Esophagus muscularis mucosa (tissue), 4 donors: ENCODE data around the gene ADAMTS2. TPM values are rescaled to one million over a fixed set of nuclear protein-coding genes. Genes with fewer than 3 reads are reported as not detected.

ENCODE experiments used
- DNase-seq: peaks from one replicate; pipeline ENCODE4 v3.0.0-alpha.2; 2017; ENCODE audit errors: extremely low spot score
- H3K27ac ChIP-seq, 4 donors: fragments of 200-600 bp; sonication (generic); replicated peaks in 1 of 4; 1 replicate in 3 of 4; 2 replicates in 1 of 4; pipeline ENCODE4 v1.5.1; 2016 to 2019; ENCODE audit warnings: mild to moderate bottlenecking in 1 of 4
- H3K27me3 ChIP-seq, 4 donors: fragments of 200-600 bp; sonication (generic); one replicate each; pipeline versions ENCODE4 v1.5.1 to v1.6.0; 2016 to 2019
- H3K36me3 ChIP-seq, 4 donors: fragments of 200-600 bp; sonication (generic); one replicate each; pipeline ENCODE4 v1.5.1; 2016 to 2019
- H3K4me1 ChIP-seq, 4 donors: fragments of 200-600 bp; sonication (generic); one replicate each; pipeline ENCODE4 v1.5.1; 2016 to 2019
- H3K4me3 ChIP-seq, 4 donors: fragments of 200-600 bp; sonication (generic); 1 replicate in 2 of 4; 2 replicates in 2 of 4; pipeline ENCODE4 v1.5.1; 2016 to 2019; ENCODE audit warnings: mild to moderate bottlenecking in 4 of 4, moderate library complexity in 1 of 4
- H3K9me3 ChIP-seq, 4 donors: fragments of 200-600 bp; sonication (generic); 1 replicate in 3 of 4; 2 replicates in 1 of 4; pipeline ENCODE4 v1.5.1; 2016 to 2019
- EP300 ChIP-seq: sonication (generic); formaldehyde crosslinking; IDR thresholded peaks from one replicate; pipeline ENCODE4 v1.6.1; 2017; ENCODE audit warnings: antibody characterized with exemption
- POLR2A ChIP-seq: fragments of 450-650 bp; IDR thresholded peaks from one replicate; pipeline ENCODE4 v1.6.1; 2017; ENCODE audit warnings: antibody characterized with exemption, moderate library complexity, mild to moderate bottlenecking, low read depth
- POLR2AphosphoS5 ChIP-seq, 2 donors: sonication (generic); formaldehyde crosslinking; IDR thresholded peaks; one replicate each; pipeline ENCODE4 v1.6.1; 2017; ENCODE audit warnings: antibody characterized with exemption in 2 of 2
- WGBS: methylation state at CpG from one replicate; pipeline ENCODE4 v1.1.5; 2018; 5-methylcytosine and 5-hydroxymethylcytosine counted together
- intact Hi-C: fragments of 100-400 bp; cut with DNase I; formaldehyde crosslinking; loops from one replicate; pipeline ENCODE4 v1.15.1; 2023
- total RNA-seq, 4 donors: library from RNA; depleted of rRNA; stranded (reverse); fragments of >200 nt; gene quantifications; one replicate each; pipeline versions ENCODE4 v1.1.0 to v1.2.1, GENCODE V29; 2016
- TF ChIP-seq, protein P1 (sequence below), 3 experiments: fragments of 200-600 bp in 2 of 3; fragments of 450-650 bp in 1 of 3; sonication (generic) in 2 of 3; IDR thresholded peaks; one replicate each; pipeline ENCODE4 v1.5.1; 2017 to 2019; ENCODE audit warnings: antibody characterized with exemption in 3 of 3, mild to moderate bottlenecking in 2 of 3, moderate library complexity in 1 of 3

ADAMTS2 gene
- total RNA-seq, 4 donors from 2014 or later = 17.8 to 31.8 (median 21.4) TPM

DNA sequence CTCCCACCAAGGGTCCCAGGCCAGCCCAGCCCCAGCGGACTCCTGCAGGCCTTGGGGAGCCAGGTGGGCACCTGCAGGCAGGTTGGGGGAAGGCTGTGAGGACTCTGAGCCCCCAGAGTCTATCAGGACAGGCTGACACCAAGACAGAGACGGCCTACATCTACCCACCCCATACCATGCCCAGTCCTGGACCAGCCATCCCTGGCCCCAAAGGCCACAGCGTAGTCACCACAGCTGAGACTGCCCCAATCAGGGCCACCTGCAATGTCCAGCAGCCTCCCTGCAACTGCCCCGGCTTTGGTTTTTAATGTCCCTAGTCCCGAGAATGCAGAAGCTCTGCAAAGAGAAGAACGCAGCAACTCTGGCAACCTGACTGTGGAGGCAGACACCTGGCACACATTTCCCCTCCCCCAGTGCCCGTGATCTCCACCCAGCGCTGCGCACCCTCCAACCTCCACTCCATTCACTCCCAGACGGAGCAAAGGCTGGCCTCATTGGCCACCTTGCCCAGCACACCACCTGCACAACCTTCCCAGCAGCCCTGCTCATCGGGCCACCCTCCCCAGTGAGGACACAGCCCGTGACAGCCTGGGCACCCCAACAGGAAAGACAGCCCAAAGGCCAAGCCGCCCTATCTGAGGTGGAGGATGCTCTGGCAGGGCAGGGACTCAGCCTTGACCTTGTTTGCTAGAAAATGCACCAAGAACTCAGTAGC lies 14.9 kb downstream of the ADAMTS2 start:
- Histone ChIP-seq H3K4me3 (no peak overlapping the region), H3K27me3 (peaks cover 0 to 3% (median 0%) of the 10 kb centered on the region in 4 donors), H3K9me3 (no peaks in the 10 kb centered on the region), H3K36me3 (no peaks in the 10 kb centered on the region), H3K4me1 (peaks cover 0 to 24% (median 20%) of the 10 kb centered on the region in 4 donors), H3K27ac (no peak overlapping the region)
- DNase-seq = no peak
- 79% methylated on average over 12 of the region's 13 CpGs for WGBS
- intact Hi-C loops = no loop called here
- TF ChIP-seq POLR2AphosphoS5 (IDR thresholded peaks at IDR 0.05) (no peak), POLR2A (no peak), EP300 (no peak)
- TF ChIP-seq, protein P1, sequence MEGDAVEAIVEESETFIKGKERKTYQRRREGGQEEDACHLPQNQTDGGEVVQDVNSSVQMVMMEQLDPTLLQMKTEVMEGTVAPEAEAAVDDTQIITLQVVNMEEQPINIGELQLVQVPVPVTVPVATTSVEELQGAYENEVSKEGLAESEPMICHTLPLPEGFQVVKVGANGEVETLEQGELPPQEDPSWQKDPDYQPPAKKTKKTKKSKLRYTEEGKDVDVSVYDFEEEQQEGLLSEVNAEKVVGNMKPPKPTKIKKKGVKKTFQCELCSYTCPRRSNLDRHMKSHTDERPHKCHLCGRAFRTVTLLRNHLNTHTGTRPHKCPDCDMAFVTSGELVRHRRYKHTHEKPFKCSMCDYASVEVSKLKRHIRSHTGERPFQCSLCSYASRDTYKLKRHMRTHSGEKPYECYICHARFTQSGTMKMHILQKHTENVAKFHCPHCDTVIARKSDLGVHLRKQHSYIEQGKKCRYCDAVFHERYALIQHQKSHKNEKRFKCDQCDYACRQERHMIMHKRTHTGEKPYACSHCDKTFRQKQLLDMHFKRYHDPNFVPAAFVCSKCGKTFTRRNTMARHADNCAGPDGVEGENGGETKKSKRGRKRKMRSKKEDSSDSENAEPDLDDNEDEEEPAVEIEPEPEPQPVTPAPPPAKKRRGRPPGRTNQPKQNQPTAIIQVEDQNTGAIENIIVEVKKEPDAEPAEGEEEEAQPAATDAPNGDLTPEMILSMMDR (IDR thresholded peaks at IDR 0.05) = no peak

DNA sequence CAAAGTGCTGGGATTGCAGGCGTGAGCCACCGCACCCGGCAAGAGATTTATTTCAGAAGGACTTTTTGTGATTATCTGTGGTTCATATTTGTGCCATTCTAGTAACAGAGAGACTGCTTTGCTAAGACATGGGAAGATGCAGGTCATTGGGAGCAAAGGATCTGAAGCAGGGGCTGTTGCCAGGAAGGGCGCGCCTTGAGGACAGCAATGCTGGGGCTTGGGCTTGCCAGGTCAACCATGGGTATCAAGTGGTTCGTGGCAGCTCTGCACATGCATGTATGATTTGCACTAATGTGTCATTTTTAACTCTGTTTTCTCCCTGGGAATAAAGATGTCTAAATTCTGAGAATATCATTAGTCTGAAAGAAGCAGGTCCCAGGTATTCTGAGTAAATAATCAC lies 17.0 kb downstream of the ADAMTS2 start:
- no peak for DNase-seq
- no peaks in the 10 kb centered on the region for H3K9me3 ChIP-seq
- H3K27ac ChIP-seq = no peak overlapping the region
- no peaks in the 10 kb centered on the region for H3K36me3 ChIP-seq
- intact Hi-C loops = no loop called here
- 96% methylated on average over 6 of the region's 6 CpGs for WGBS
- no peak for TF ChIP-seq POLR2A
- TF ChIP-seq EP300 = no peak
- no peak for TF ChIP-seq POLR2AphosphoS5 (IDR thresholded peaks at IDR 0.05)
- TF ChIP-seq, protein P1 (IDR thresholded peaks at IDR 0.05) = no peak
- peaks cover 0 to 5% (median 0%) of the 10 kb centered on the region in 4 donors for H3K27me3 ChIP-seq
- no peak overlapping the region for H3K4me3 ChIP-seq
- peaks cover 0 to 26% (median 19%) of the 10 kb centered on the region in 4 donors for H3K4me1 ChIP-seq

DNA sequence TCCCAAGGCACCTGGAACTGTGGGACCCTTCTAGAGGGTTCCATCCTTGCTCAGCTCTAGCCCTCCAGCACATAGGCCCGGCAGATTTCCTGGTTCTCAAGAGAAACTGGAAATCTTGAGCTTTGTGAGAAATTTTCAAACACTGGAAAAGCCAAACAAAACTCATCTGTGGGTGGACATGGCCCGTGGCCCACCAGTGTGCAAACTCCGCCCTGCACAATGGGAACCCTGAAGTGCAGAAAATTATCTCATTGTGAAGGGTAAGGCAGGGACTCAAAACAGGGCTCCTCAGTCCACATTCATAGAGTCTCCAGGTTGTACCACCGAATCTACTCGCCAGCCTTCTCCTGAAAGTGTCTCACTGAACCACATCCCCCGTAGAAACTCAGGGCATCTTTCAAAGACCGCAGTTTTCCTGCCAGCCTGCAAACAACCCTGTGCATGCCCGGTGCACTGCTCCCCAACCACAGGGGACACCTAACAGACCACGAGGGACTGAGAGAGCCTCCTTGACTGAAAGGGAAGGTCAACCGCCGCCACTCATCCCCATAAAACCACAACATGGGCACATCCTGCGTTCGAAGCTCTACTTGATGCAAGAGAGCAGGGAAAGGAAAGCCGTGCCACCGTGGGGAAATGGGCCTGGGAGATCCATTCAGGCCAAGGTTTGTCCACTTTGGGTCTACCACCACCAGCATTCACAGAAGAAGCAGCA lies 18.1 kb downstream of the ADAMTS2 start:
- no peak for DNase-seq
- Histone ChIP-seq H3K27me3 (peaks cover 0 to 5% (median 0%) of the 10 kb centered on the region in 4 donors), H3K4me1 (peaks cover 0 to 23% (median 15%) of the 10 kb centered on the region in 4 donors), H3K4me3 (no peak overlapping the region), H3K27ac (peak overlapping the region; percentile 45 to 65 (median 60)), H3K9me3 (no peaks in the 10 kb centered on the region), H3K36me3 (no peaks in the 10 kb centered on the region)
- intact Hi-C loops = no loop called here
- no peak for TF ChIP-seq POLR2A
- no peak for TF ChIP-seq EP300
- no peak for TF ChIP-seq POLR2AphosphoS5 (IDR thresholded peaks at IDR 0.05)
- 88% methylated on average over 15 of the region's 15 CpGs for WGBS

DNA sequence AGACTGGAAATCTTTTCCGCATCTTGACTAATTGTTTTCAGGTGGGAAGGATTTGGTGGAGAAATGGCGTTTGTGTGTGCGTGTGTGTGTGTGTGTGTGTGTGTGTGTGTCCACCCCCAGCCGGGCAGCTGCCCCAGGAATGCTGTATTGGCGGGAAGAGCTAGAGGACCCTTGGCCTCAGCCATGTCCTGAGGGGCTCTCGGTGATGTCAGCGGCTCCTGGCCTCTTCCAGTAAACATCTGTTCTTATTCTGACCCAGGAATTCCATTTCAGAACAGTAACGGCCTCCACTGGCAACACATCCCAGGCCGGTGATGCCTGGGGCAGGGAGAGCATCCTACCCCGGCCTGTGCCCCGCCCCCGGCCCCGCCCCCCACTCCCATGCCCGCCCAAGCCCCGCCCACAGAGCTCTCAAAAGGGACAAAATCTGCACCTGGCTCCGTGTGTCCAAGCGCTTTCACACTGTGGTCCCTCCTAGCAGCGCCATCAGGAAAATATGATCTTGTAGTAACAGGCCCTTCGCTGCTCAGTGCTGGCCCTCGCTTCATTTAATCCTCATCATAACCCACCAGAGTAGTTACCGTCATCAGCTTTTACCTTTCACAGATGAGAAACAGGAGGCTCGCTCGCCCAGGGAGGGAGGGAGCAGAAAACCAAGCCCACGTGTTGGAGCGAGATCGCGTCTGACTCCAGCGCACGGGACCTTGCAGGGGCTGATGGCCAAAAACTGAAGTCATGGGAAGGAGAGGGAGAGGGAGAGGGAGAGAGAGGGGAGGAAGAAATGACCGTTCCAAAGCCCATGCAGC lies 18.9 kb downstream of the ADAMTS2 start:
- no peaks in the 10 kb centered on the region for H3K36me3 ChIP-seq
- TF ChIP-seq, protein P1 (IDR thresholded peaks at IDR 0.05) = no peak
- TF ChIP-seq EP300 (peak; percentile 54), POLR2AphosphoS5 (IDR thresholded peaks at IDR 0.05) (peak; percentile 31 to 38)
- H3K9me3 ChIP-seq = no peaks in the 10 kb centered on the region
- peak overlapping the region; percentile 45 to 65 (median 60) for H3K27ac ChIP-seq
- no peak overlapping the region for H3K4me3 ChIP-seq
- WGBS = 33% methylated on average over 19 of the region's 30 CpGs
- peaks cover 0 to 5% (median 0%) of the 10 kb centered on the region in 4 donors for H3K27me3 ChIP-seq
- peaks cover 0 to 20% (median 14%) of the 10 kb centered on the region in 4 donors for H3K4me1 ChIP-seq
- intact Hi-C loops = no loop called here
- DNase-seq = no peak
